Measurements from ENCODE around the gene DECR2. TPM values are rescaled to one million over a fixed set of nuclear protein-coding genes. Genes with fewer than 3 reads are reported as not detected.
"Not testable (repeated sequence)": the region's sequence is repeated elsewhere in the genome, so short reads cannot be mapped to it uniquely, and the experiment has no call there.

The DECR2 gene
- total RNA-seq, 6 experiments from 2014 or later: 14.0 to 20.3 (median 16.0) TPM

DNA sequence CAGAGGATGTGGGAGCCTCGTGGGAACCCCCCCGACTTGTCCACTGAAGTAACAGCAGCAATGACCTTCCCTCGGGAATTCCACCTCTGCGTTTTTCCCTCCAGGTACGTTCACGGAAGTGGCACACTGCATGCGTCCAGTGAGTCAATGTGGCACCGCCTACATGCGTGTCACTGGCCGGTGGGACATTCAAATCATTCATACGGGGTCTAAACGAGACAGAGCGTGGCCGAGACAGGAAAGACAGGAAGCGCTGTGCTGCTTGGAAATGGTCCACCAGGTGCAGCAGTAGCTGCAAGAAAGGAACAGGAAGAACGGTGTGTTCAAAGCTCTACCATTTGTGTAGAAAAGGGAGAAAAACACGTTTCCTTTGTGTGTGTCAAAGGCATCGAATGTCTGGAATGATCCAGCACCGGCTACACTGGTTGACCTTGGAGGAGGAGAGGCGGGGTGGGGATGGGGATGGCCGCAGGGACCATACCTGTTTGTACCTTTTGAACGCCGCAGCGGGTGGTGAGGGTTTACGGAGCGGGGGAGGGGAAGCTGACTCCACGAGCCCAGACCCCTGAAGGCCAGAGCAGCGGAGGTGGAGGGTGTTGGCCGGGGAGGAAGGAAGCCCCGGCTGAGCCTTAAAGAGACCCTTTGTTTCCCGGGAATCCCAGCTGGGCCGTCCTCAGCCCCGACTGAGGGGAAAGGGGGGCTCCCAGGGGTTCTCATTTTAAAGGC, 18.2 kb upstream of the DECR2 start:
- peaks cover 15% of the 10 kb centered on the region for H3K4me1 Mint-ChIP-seq (ENCODE audit: low read depth)
- no peak overlapping the region for H3K27ac Mint-ChIP-seq

GRCh38 chr16:386641-387156, 15.0 kb upstream of the DECR2 start:
- Mint-ChIP-seq H3K36me3 (ENCODE audit: low read depth) (no peaks in the 10 kb centered on the region), H3K9me3 (no peaks in the 10 kb centered on the region), H3K27me3 (ENCODE audit: insufficient read depth) (no peaks in the 10 kb centered on the region), H3K4me1 (ENCODE audit: low read depth) (peaks cover 15% of the 10 kb centered on the region), H3K27ac (no peak overlapping the region), H3K4me3 (no peak overlapping the region)
- no peak; the same call in 1 of the 2 replicates for TF ChIP-seq CTCF (IDR thresholded peaks at IDR 0.05)
- no peak for DNase-seq

More for the DNA sequence above, 18.2 kb upstream of the DECR2 start:
- H3K36me3 Mint-ChIP-seq (ENCODE audit: low read depth): no peaks in the 10 kb centered on the region
- H3K27me3 Mint-ChIP-seq (ENCODE audit: insufficient read depth): no peaks in the 10 kb centered on the region; the same call in 1 of the 2 replicates
- DNase-seq: no peak
- H3K4me3 Mint-ChIP-seq: no peak overlapping the region
- H3K9me3 Mint-ChIP-seq: no peaks in the 10 kb centered on the region
- no peak for TF ChIP-seq CTCF (IDR thresholded peaks at IDR 0.05)

- not testable (repeated sequence) for H3K4me3 Mint-ChIP-seq; H3K27me3 Mint-ChIP-seq (ENCODE audit: insufficient read depth); H3K27ac Mint-ChIP-seq; DNase-seq; H3K36me3 Mint-ChIP-seq (ENCODE audit: low read depth); H3K9me3 Mint-ChIP-seq
- peaks cover 15% of the 10 kb centered on the region for H3K4me1 Mint-ChIP-seq (ENCODE audit: low read depth)
These were observed 13.7 kb upstream of the DECR2 start for GRCh38 chr16:387761-388666.

DNA sequence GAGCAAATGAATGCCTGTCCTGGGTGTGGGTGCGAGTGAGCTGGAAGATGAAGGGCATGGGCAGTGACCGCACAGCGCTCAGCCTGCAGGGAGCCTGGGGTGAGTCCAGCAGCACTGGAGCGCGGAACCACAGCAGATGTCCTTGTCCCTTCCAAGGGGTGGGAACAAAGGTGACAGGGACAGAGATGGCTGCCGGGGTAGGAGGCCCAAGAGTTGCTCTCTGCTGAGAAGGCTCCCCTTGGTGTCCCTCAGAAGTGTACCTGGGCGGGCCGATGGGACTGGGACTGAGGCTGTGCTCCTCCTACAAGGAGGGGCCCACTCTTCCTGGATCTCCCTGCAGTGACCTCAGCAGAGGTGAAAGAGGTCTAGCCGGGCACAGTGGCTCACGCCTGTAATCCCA, 12.3 kb upstream of the DECR2 start:
- Mint-ChIP-seq H3K27me3 (ENCODE audit: insufficient read depth) (no peaks in the 10 kb centered on the region), H3K4me3 (no peak overlapping the region), H3K27ac (no peak overlapping the region), H3K4me1 (ENCODE audit: low read depth) (peaks cover 9% of the 10 kb centered on the region; the same call in 1 of the 2 replicates), H3K9me3 (peaks cover 5% of the 10 kb centered on the region; the same call in 1 of the 2 replicates), H3K36me3 (ENCODE audit: low read depth) (no peaks in the 10 kb centered on the region; the same call in 1 of the 2 replicates)
- TF ChIP-seq CTCF (IDR thresholded peaks at IDR 0.05): no peak
- no peak for DNase-seq

DNA sequence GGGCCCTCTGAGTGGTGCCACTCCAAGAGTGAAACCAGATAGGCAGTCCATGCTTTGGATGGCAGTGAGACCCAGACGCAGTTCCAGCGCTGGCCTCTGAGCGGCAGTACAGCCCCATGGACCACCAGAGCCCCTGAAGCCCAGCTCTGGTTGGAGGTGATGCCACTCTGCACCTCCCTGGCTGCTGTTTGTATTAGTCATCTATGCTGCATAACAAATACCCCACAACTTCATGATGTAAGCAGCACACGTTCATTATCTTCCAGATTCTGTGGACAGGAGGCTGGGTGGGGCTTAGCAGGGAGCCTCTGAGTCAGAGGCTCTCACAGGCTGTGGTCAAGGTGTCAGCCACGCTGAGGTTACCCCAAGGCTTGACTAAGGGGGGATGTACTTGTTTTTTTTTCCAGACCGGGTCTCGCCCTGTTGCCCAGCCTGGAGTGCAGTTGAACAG, 9.8 kb upstream of the DECR2 start:
- peaks cover 20% of the 10 kb centered on the region for H3K4me1 Mint-ChIP-seq (ENCODE audit: low read depth)
- no peaks in the 10 kb centered on the region; the same call in 1 of the 2 replicates for H3K36me3 Mint-ChIP-seq (ENCODE audit: low read depth)
- DNase-seq: peak; percentile 87
- H3K27me3 Mint-ChIP-seq (ENCODE audit: insufficient read depth): 0 out of 2 replicates have a peak, but pooled peaks cover 3% of the 10 kb centered on the region
- peaks cover 5% of the 10 kb centered on the region; the same call in 1 of the 2 replicates for H3K9me3 Mint-ChIP-seq
- no peak overlapping the region for H3K4me3 Mint-ChIP-seq
- peak overlapping the region; percentile 33; the same call in 1 of the 2 replicates for H3K27ac Mint-ChIP-seq
- peak; percentile 93 for TF ChIP-seq CTCF (IDR thresholded peaks at IDR 0.05)
